Glutamatergic neuron (in vitro differentiated cells): ENCODE results near the gene AICDA. TPM values are rescaled to one million over a fixed set of nuclear protein-coding genes. Genes with fewer than 3 reads are reported as not detected.

Source experiments
- DNase-seq: peaks from one replicate; pipeline ENCODE4 v3.0.0; 2022
- H3K27ac Mint-ChIP-seq: one replicate; pipeline ENCODE4 v1.8.0; 2020; ENCODE audit warnings: mild to moderate bottlenecking, mixed read lengths, inconsistent platforms; ENCODE audit not compliant: unreplicated experiment
- H3K27me3 Mint-ChIP-seq: one replicate; pipeline ENCODE4 v1.8.0; 2020; ENCODE audit warnings: mild to moderate bottlenecking, moderate library complexity, mixed read lengths, inconsistent platforms; ENCODE audit not compliant: unreplicated experiment
- H3K36me3 Mint-ChIP-seq: one replicate; pipeline ENCODE4 v1.8.0; 2020; ENCODE audit warnings: mild to moderate bottlenecking, mixed read lengths, inconsistent platforms; ENCODE audit not compliant: unreplicated experiment
- H3K4me1 Mint-ChIP-seq: one replicate; pipeline ENCODE4 v1.8.0; 2020; ENCODE audit warnings: mild to moderate bottlenecking, low read depth, mixed read lengths, inconsistent platforms; ENCODE audit not compliant: unreplicated experiment
- H3K4me3 Mint-ChIP-seq: one replicate; pipeline ENCODE4 v1.8.0; 2020; ENCODE audit warnings: mild to moderate bottlenecking, mixed read lengths, inconsistent platforms; ENCODE audit not compliant: unreplicated experiment
- H3K9me3 Mint-ChIP-seq: one replicate; pipeline ENCODE4 v1.8.0; 2020; ENCODE audit warnings: mild to moderate bottlenecking, moderate library complexity, mixed read lengths, inconsistent platforms; ENCODE audit not compliant: unreplicated experiment
- total RNA-seq: library from RNA; stranded (reverse); fragmentation: NEBNext Ultra II Directional; extraction: Animal tissue kit (Norgen Biotek cat#: 25700); gene quantifications from one replicate; pipeline ENCODE4 v1.2.1, GENCODE V29; 2021; ENCODE audit not compliant: unreplicated experiment
- TF ChIP-seq, protein P1 (sequence below): fragments of 200-600 bp; sonication (generic); IDR thresholded peaks from one replicate; pipeline ENCODE4 v1.5.0; 2021; ENCODE audit not compliant: partially characterized antibody, unreplicated experiment

AICDA gene
- total RNA-seq, 1 donor from 2014 or later, result not detected

- DNase-seq, result no peak
- TF ChIP-seq, protein P1, sequence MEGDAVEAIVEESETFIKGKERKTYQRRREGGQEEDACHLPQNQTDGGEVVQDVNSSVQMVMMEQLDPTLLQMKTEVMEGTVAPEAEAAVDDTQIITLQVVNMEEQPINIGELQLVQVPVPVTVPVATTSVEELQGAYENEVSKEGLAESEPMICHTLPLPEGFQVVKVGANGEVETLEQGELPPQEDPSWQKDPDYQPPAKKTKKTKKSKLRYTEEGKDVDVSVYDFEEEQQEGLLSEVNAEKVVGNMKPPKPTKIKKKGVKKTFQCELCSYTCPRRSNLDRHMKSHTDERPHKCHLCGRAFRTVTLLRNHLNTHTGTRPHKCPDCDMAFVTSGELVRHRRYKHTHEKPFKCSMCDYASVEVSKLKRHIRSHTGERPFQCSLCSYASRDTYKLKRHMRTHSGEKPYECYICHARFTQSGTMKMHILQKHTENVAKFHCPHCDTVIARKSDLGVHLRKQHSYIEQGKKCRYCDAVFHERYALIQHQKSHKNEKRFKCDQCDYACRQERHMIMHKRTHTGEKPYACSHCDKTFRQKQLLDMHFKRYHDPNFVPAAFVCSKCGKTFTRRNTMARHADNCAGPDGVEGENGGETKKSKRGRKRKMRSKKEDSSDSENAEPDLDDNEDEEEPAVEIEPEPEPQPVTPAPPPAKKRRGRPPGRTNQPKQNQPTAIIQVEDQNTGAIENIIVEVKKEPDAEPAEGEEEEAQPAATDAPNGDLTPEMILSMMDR, result no peak
- Mint-ChIP-seq H3K36me3 (no peaks in the 10 kb centered on the region), H3K4me1 (no peaks in the 10 kb centered on the region), H3K27me3 (no peaks in the 10 kb centered on the region), H3K27ac (no peak overlapping the region), H3K4me3 (no peak overlapping the region), H3K9me3 (no peaks in the 10 kb centered on the region)
Observed at GRCh38 chr12:8648576-8649205, 36.0 kb upstream of the AICDA start.

GRCh38 chr12:8647968-8648367 is 35.3 kb upstream of the AICDA start:
- Mint-ChIP-seq H3K27ac (no peak overlapping the region), H3K4me3 (no peak overlapping the region), H3K4me1 (no peaks in the 10 kb centered on the region), H3K27me3 (no peaks in the 10 kb centered on the region), H3K9me3 (no peaks in the 10 kb centered on the region), H3K36me3 (no peaks in the 10 kb centered on the region)
- no peak for DNase-seq
- TF ChIP-seq, protein P1, result no peak

DNA sequence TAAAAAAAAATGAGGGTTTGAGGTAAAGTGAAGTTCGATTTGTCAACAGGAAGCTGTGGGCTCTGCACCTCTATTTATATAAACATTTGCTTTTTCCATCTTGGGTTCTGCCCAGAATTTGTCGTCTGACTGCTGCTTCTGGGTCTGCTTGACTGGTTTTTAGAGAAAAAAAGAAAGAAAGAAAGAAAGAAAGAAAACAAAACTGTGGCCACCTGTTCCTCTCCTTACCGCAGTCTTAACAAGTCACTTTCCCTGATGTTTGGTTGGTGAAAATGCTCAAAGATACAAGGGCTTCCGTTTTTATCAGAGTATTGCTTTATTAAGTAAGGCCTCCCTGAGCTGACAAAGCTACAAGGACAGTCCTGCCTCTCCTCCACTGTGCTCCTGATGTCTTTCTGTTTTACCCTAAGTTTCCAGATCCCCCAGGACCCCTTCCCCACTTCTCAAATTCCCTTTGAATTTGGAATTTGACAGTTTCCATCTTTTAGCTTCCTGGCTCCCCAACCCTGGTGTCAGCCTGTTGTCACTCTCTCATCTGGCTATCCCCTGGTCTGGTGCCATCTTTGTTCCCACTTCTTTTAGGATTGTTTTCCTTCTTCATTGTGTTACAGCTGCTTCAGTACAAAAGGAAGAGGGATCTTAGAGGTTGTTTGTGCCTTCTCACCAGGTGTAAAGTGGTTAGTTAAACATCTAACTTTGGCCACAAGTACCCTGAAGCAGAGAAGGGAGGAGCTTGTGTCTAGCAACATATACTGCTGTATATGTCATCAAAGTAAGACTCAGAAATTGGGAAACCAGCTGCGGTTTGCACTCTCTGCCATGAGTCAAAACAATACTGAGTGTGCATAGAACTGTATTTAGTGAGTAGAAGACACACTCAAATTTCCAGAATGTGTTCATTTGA is 31.9 kb upstream of the AICDA start:
- Mint-ChIP-seq H3K9me3 (peaks cover 2% of the 10 kb centered on the region), H3K27me3 (no peaks in the 10 kb centered on the region), H3K27ac (no peak overlapping the region), H3K36me3 (no peaks in the 10 kb centered on the region), H3K4me1 (no peaks in the 10 kb centered on the region), H3K4me3 (no peak overlapping the region)
- no peak for DNase-seq
- TF ChIP-seq, protein P1, result no peak

DNA sequence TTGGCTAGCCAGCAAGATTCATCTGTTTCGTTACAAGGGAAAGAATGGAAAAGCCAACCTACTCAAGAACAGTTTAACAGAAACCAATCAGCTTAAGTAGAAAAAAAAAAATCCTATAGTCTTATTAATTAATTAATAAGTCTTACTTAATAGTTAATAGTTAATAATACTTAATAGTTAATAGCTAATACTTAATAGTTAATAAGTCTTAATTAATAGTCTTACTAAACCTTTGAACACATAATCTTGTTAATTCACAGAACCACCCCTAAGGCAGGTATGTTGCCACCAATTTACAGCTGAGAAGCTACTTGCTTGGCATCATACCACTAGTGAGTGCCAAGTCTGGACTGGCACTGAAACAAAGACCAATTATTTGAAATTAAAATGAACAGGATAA is 30.1 kb upstream of the AICDA start:
- no peak overlapping the region for H3K27ac Mint-ChIP-seq
- peaks cover 2% of the 10 kb centered on the region for H3K9me3 Mint-ChIP-seq
- TF ChIP-seq, protein P1, result no peak
- DNase-seq, result no peak
- peaks cover 5% of the 10 kb centered on the region for H3K4me1 Mint-ChIP-seq
- no peaks in the 10 kb centered on the region for H3K36me3 Mint-ChIP-seq
- no peak overlapping the region for H3K4me3 Mint-ChIP-seq
- H3K27me3 Mint-ChIP-seq, result no peaks in the 10 kb centered on the region

GRCh38 chr12:8639936-8640335 is 27.3 kb upstream of the AICDA start:
- H3K4me1 Mint-ChIP-seq, result peaks cover 20% of the 10 kb centered on the region
- no peak for DNase-seq
- no peak overlapping the region for H3K27ac Mint-ChIP-seq
- H3K27me3 Mint-ChIP-seq, result no peaks in the 10 kb centered on the region
- no peaks in the 10 kb centered on the region for H3K36me3 Mint-ChIP-seq
- H3K9me3 Mint-ChIP-seq, result peaks cover 3% of the 10 kb centered on the region
- TF ChIP-seq, protein P1, result no peak
- no peak overlapping the region for H3K4me3 Mint-ChIP-seq
